Activated CD8-positive, alpha-beta T cell treated with anti-CD3 and anti-CD28 coated beads for 36 hours (primary cell): ENCODE measurements around the gene TDP2. TPM values are rescaled to one million over a fixed set of nuclear protein-coding genes. Genes with fewer than 3 reads are reported as not detected.

ENCODE experiments used
- ATAC-seq: fragments of 200-7000 bp; cut with Tn5 transposase; one replicate; pipeline ENCODE4 v1.10.0; 2021; ENCODE audit warnings: mild to moderate bottlenecking, moderate library complexity
- CTCF ChIA-PET: fragments of 350-600 bp; sonication (Branson Sonifier 250); formaldehyde crosslinking; loops from one replicate; lab custom pipeline; 2021; ENCODE audit warnings: antibody characterized with exemption; lab: Charles Lee
- POLR2A ChIA-PET: fragments of 350-600 bp; sonication (Branson Sonifier 250); formaldehyde crosslinking; loops from one replicate; lab custom pipeline; 2021; ENCODE audit warnings: antibody characterized with exemption; lab: Charles Lee
- DNase-seq: peaks from one replicate; pipeline ENCODE4 v3.0.0-alpha.2; 2020
- H3K27ac Mint-ChIP-seq: one replicate; pipeline ENCODE4 v1.8.0; 2021; ENCODE audit warnings: mild to moderate bottlenecking, mixed read lengths
- H3K27me3 Mint-ChIP-seq: one replicate; pipeline ENCODE4 v1.8.0; 2021; ENCODE audit warnings: mixed read lengths
- H3K36me3 Mint-ChIP-seq: one replicate; pipeline ENCODE4 v1.8.0; 2021; ENCODE audit warnings: low read depth, mixed read lengths
- H3K4me1 Mint-ChIP-seq: one replicate; pipeline ENCODE4 v1.8.0; 2021; ENCODE audit warnings: low read depth, mixed read lengths
- H3K4me3 Mint-ChIP-seq: one replicate; pipeline ENCODE4 v1.8.0; 2021; ENCODE audit warnings: mild to moderate bottlenecking, moderate library complexity, mixed read lengths
- H3K9me3 Mint-ChIP-seq: one replicate; pipeline ENCODE4 v1.8.0; 2021; ENCODE audit warnings: mixed read lengths
- intact Hi-C: fragments of 100-400 bp; cut with micrococcal nuclease; formaldehyde crosslinking; loops from one replicate; pipeline ENCODE4 v1.10.0; 2022
- total RNA-seq, 2 experiments: library from RNA; stranded (reverse); gene quantifications; one replicate each; pipeline ENCODE4 v1.2.3, GENCODE V29; 2021
- TF ChIP-seq, protein P1 (sequence below): fragments of 200-600 bp; IDR thresholded peaks from one replicate; pipeline ENCODE4 v1.8.0; 2022; ENCODE audit warnings: antibody characterized with exemption, mild to moderate bottlenecking

The TDP2 gene
- total RNA-seq, 2 experiments from 2014 or later: 37.4 to 39.8 TPM

DNA sequence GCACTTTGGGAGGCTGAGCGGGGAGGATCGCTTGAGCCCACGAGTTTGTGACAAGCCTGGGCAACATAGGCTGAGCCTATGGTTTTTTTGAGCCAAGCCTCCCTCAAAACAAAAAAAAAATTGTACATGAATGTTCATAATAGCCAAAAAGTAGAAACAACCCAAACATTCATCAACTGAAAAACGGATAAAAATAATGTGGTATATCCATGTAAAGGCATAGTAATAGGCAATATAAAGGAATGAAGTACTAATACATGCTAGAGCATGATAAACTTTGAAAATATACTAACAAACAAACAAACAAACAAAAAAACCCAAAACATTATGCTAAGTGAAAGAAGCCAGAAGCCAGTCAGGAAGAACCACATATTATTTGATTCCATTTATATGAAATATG lies 56.0 kb downstream of the TDP2 start:
- H3K36me3 Mint-ChIP-seq: no peaks in the 10 kb centered on the region

DNA sequence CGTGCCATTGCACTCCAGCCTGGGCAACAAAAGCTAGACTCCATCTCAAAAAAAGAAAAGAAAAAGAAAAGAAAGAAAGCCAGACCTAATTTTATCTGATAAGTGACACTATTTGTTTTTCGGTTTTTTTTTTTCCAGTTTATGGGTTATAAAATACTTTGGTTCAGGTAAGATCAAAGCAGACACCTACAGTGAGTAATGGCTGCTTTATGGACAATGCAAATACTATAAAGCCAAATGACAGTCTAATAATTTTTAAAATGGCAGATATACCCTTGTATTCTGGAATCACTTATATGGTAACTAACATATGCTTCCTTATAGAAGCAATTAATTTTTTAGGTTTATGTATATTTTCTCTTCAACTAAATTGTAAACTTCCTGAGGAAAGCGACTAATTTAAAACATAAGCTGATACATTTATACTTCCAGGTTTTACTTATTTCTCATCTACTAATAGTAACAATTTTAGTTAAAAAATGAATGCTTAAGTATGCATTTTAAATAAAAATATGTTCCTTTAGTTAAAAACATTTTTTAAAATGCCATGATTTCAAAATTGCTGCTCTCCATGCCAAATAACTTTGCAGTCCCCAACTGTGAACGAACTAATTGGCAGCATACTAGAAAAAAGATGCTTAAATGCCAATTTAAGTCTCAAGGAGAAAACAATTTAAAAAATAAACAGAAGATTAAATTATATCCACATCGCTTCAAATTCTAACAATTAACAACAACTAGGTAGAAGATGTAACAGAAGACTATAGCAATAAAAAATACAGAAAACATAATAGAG lies 59.2 kb downstream of the TDP2 start:
- Mint-ChIP-seq H3K9me3 (no peaks in the 10 kb centered on the region), H3K4me3 (no peak overlapping the region), H3K27me3 (no peaks in the 10 kb centered on the region), H3K27ac (no peak overlapping the region), H3K4me1 (no peaks in the 10 kb centered on the region), H3K36me3 (no peaks in the 10 kb centered on the region)
- POLR2A ChIA-PET: no interaction called here
- ATAC-seq (no peak), DNase-seq (no peak)
- TF ChIP-seq, protein P1, sequence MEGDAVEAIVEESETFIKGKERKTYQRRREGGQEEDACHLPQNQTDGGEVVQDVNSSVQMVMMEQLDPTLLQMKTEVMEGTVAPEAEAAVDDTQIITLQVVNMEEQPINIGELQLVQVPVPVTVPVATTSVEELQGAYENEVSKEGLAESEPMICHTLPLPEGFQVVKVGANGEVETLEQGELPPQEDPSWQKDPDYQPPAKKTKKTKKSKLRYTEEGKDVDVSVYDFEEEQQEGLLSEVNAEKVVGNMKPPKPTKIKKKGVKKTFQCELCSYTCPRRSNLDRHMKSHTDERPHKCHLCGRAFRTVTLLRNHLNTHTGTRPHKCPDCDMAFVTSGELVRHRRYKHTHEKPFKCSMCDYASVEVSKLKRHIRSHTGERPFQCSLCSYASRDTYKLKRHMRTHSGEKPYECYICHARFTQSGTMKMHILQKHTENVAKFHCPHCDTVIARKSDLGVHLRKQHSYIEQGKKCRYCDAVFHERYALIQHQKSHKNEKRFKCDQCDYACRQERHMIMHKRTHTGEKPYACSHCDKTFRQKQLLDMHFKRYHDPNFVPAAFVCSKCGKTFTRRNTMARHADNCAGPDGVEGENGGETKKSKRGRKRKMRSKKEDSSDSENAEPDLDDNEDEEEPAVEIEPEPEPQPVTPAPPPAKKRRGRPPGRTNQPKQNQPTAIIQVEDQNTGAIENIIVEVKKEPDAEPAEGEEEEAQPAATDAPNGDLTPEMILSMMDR: no peak
- intact Hi-C loops: no loop called here
- CTCF ChIA-PET: no interaction called here

More for the DNA sequence above, 56.0 kb downstream of the TDP2 start:
- ChIA-PET CTCF (no interaction called here), POLR2A (no interaction called here)
- TF ChIP-seq, protein P1: no peak
- no peaks in the 10 kb centered on the region for H3K9me3 Mint-ChIP-seq
- no peak overlapping the region for H3K27ac Mint-ChIP-seq
- ATAC-seq: no peak
- intact Hi-C loops: no loop called here
- no peak overlapping the region for H3K4me3 Mint-ChIP-seq
- DNase-seq: no peak
- H3K27me3 Mint-ChIP-seq: peaks cover 9% of the 10 kb centered on the region
- no peaks in the 10 kb centered on the region for H3K4me1 Mint-ChIP-seq

DNA sequence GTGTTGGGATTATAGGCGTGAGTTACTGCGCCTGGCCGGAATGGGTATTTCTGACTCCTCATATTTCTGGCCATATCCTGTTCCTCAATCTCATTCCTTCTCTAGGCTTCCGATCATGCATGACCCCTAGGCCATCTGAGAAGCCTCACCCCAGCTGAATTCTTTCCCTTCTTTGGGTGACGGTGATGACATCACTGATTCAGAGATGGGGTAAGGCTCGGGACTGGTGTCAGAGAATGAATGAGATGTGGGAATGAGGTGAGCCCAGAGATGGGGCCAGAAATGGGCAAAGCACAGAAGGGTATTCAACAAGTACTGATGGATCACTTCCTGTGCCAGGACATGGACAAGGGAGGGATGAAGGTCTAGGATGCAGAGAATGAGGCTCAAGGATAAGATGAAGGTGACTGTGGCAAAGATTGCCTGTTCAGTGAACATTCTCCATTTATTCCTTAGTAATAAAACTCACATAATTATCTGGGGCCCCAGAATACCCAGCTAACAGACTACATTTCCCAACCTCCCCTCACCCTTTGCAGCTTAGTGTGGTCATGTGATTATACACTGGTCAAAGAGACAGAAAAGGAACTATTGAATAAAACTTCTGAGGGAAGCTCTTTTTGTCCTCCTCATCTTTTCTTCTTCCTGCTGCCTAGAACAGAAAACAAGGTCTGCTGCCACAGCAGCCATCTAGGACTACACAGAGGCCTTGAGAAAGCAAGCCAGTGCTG lies 60.3 kb downstream of the TDP2 start:
- intact Hi-C loops: no loop called here
- ChIA-PET POLR2A (no interaction called here), CTCF (no interaction called here)
- H3K27ac Mint-ChIP-seq: no peak overlapping the region
- no peaks in the 10 kb centered on the region for H3K9me3 Mint-ChIP-seq
- H3K27me3 Mint-ChIP-seq: no peaks in the 10 kb centered on the region
- TF ChIP-seq, protein P1: no peak
- H3K36me3 Mint-ChIP-seq: no peaks in the 10 kb centered on the region
- ATAC-seq (no peak), DNase-seq (no peak)
- H3K4me1 Mint-ChIP-seq: no peaks in the 10 kb centered on the region
- no peak overlapping the region for H3K4me3 Mint-ChIP-seq

DNA sequence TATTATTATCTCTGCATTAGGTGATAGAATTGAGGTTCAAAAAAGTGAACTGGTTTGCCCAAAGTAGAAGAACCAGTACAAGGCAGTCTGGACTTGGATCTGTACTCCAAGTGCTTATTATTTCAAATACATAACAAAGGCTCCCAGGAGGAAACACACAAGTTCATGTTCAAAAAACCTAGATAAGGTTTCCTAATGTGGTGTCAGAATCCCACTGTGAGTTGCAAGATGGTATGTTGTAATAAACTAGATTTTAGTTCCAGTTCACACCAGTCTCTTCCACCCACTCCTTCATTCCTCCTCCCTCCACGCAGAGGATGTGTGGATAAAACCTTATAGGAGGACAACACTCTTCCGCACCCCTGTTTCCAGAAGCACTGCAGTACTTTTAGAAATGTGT lies 63.5 kb downstream of the TDP2 start:
- H3K36me3 Mint-ChIP-seq: no peaks in the 10 kb centered on the region
- no peak overlapping the region for H3K27ac Mint-ChIP-seq
- TF ChIP-seq, protein P1: no peak
- no peaks in the 10 kb centered on the region for H3K4me1 Mint-ChIP-seq
- intact Hi-C loops: no loop called here
- ChIA-PET POLR2A (no interaction called here), CTCF (no interaction called here)
- DNase-seq (no peak), ATAC-seq (no peak)
- no peaks in the 10 kb centered on the region for H3K9me3 Mint-ChIP-seq
- H3K4me3 Mint-ChIP-seq: no peak overlapping the region
- H3K27me3 Mint-ChIP-seq: no peaks in the 10 kb centered on the region

DNA sequence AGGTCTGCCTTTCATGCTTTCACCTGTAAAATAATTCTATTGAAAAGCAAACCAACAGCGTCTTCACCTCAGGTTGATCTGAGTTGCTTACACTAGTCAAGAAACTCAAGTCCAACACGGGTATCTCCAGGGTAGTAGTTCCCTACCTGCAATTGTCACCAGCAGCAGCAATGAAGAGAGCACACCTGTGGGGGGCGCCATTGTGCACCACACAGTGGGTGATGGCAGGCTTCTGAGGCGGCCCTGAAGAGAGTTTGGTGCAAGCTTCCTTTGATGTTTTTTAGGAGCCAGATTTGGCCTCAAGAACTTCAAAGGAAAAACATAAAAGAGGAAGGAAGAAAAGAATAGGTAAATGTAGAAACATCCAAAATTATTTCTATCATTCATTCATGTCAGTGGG lies 65.8 kb downstream of the TDP2 start:
- CTCF ChIA-PET: interaction anchor here (0.5 kb wide), 1 partner anchor 34 kb away, joined by 3 read pairs; no protein-coding TSS in a partner anchor
- no peaks in the 10 kb centered on the region for H3K9me3 Mint-ChIP-seq
- H3K4me1 Mint-ChIP-seq: no peaks in the 10 kb centered on the region
- TF ChIP-seq, protein P1: no peak
- intact Hi-C loops: no loop called here
- no peak overlapping the region for H3K27ac Mint-ChIP-seq
- POLR2A ChIA-PET: no interaction called here
- H3K36me3 Mint-ChIP-seq: no peaks in the 10 kb centered on the region
- H3K4me3 Mint-ChIP-seq: no peak overlapping the region
- ATAC-seq (peak; percentile 51), DNase-seq (peak; percentile 26)
- H3K27me3 Mint-ChIP-seq: no peaks in the 10 kb centered on the region
